Smooth muscle cell (in vitro differentiated cells): ENCODE measurements around the gene CSTB. TPM values are rescaled to one million over a fixed set of nuclear protein-coding genes. Genes with fewer than 3 reads are reported as not detected.
A peak's percentile ranks its signal among the peaks of the same experiment; 100 is the strongest.

Source experiments
- DNase-seq: peaks from one replicate; lab custom pipeline; 2025; ENCODE audit not compliant: unreplicated experiment; lab: John Stamatoyannopoulos, UW
- H2AFZ ChIP-seq: fragments of 200-600 bp; sonication (generic); 2 replicates; pipeline ENCODE4 v1.6.0; 2016; ENCODE audit warnings: antibody characterized with exemption, low read depth, mild to moderate bottlenecking
- H3F3A ChIP-seq: fragments of 200-600 bp; sonication (generic); 2 replicates; pipeline ENCODE4 v1.6.0; 2017; ENCODE audit warnings: antibody characterized with exemption, low read depth
- H3K27ac ChIP-seq: fragments of 200-600 bp; sonication (generic); 2 replicates; pipeline ENCODE4 v1.5.1; 2016; ENCODE audit warnings: low read depth, mild to moderate bottlenecking
- H3K27me3 ChIP-seq: fragments of 200-600 bp; sonication (generic); 2 replicates; pipeline ENCODE4 v1.6.1; 2016; ENCODE audit warnings: low read depth, mild to moderate bottlenecking
- H3K36me3 ChIP-seq: fragments of 200-600 bp; sonication (generic); 2 replicates; pipeline ENCODE4 v1.5.1; 2016; ENCODE audit warnings: low read depth
- H3K4me1 ChIP-seq: fragments of 200-600 bp; sonication (generic); 2 replicates; pipeline ENCODE4 v1.5.1; 2016; ENCODE audit warnings: low read depth
- H3K4me2 ChIP-seq: fragments of 200-600 bp; sonication (generic); 2 replicates; pipeline ENCODE4 v1.6.0; 2016; ENCODE audit warnings: mild to moderate bottlenecking
- H3K4me3 ChIP-seq: fragments of 200-600 bp; sonication (generic); 2 replicates; pipeline ENCODE4 v1.5.1; 2016; ENCODE audit warnings: mild to moderate bottlenecking
- H3K79me2 ChIP-seq: fragments of 200-600 bp; sonication (generic); 2 replicates; pipeline ENCODE4 v1.6.0; 2016; ENCODE audit warnings: low read depth, mild to moderate bottlenecking
- H3K9ac ChIP-seq: fragments of 200-600 bp; sonication (generic); 2 replicates; pipeline ENCODE4 v1.6.0; 2016; ENCODE audit warnings: low read depth
- H3K9me3 ChIP-seq: fragments of 200-600 bp; sonication (generic); replicated peaks from 2 replicates; pipeline ENCODE4 v1.5.1; 2016; ENCODE audit warnings: low read depth
- H4K20me1 ChIP-seq: fragments of 200-600 bp; sonication (generic); 2 replicates; pipeline ENCODE4 v1.6.0; 2016; ENCODE audit warnings: low read depth
- WGBS: methylation state at CpG from one replicate; pipeline ENCODE4 v1.1.7; 2016; ENCODE audit warnings: low lambda C conversion rate; 5-methylcytosine and 5-hydroxymethylcytosine counted together
- polyA plus RNA-seq: library from polyadenylated mRNA; unstranded; fragments of >200 nt; fragmentation: Nextera tagmentation; extraction: Ambion mirVana; gene quantifications from 2 replicates; pipeline ENCODE4 v1.2.1, GENCODE V29; 2016
- total RNA-seq: library from RNA; depleted of rRNA; stranded (reverse); fragments of >200 nt; gene quantifications from 2 replicates; pipeline ENCODE4 v1.2.3, GENCODE V29; 2014
- TF ChIP-seq, protein P1 (sequence below): fragments of 200-600 bp; sonication (generic); IDR thresholded peaks from 2 replicates; pipeline ENCODE4 v1.5.1; 2017; ENCODE audit warnings: borderline replicate concordance, mild to moderate bottlenecking, antibody characterized with exemption; ENCODE audit not compliant: insufficient read depth, poor library complexity, severe bottlenecking

The CSTB gene
- total and polyA plus RNA-seq, 2 experiments from 2014 or later: 29.9 to 74.0 TPM

DNA sequence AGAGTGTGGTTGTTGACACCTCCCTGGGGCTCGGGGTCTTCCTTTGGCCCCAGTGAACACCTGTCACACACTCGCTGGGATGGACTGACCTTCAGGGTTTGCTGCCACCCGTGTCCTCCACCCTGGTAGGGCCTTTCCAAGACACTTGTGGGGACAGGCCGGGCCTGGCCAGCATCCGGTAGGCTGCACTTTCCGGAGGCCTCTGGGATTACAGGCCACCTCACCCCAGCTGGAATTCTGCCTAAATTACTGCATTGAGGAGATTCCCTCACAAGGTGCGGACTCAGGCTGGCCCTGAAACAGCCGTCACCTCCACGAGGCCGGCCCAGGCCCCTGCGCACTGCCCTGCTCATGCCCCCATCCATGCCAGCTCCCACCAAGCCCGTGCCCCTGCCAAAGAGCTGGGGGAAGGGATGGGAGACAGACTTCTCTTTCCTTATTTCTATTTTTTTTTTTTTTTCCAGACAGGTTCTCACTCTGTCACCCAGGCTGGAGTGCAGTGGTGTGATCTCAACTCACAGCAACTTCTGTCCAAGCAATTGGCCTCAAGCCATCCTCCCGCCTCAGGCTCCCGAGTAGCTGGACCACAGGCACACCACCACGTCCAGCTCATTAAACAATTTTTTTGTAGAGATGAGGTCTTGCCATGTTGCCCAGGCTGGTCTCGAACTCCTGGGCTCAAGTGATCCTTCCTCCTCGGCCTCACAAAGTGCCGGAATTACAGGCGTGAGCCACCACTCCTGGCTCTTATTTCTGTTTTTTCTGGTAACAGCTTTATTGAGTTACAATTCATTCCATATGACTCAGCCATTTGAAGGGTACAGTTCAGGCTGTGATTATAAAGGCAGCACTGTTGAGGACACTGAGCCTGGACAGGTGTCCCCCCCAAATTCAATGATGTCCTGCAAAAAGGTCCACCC is 11.3 kb downstream of the CSTB start:
- Histone ChIP-seq H3K27me3 (no peaks in the 10 kb centered on the region), H3K4me1 (peaks cover 12% of the 10 kb centered on the region), H3K9ac (no peak overlapping the region), H3K27ac (peak overlapping the region; percentile 44), H4K20me1 (no peaks in the 10 kb centered on the region), H3K79me2 (no peaks in the 10 kb centered on the region), H3K9me3 (no peaks in the 10 kb centered on the region), H3K4me3 (no peak overlapping the region), H3K36me3 (no peaks in the 10 kb centered on the region), H2AFZ (no peak overlapping the region), H3F3A (peaks cover 9% of the 10 kb centered on the region), H3K4me2 (no peak overlapping the region)
- DNase-seq: no peak
- TF ChIP-seq, protein P1, sequence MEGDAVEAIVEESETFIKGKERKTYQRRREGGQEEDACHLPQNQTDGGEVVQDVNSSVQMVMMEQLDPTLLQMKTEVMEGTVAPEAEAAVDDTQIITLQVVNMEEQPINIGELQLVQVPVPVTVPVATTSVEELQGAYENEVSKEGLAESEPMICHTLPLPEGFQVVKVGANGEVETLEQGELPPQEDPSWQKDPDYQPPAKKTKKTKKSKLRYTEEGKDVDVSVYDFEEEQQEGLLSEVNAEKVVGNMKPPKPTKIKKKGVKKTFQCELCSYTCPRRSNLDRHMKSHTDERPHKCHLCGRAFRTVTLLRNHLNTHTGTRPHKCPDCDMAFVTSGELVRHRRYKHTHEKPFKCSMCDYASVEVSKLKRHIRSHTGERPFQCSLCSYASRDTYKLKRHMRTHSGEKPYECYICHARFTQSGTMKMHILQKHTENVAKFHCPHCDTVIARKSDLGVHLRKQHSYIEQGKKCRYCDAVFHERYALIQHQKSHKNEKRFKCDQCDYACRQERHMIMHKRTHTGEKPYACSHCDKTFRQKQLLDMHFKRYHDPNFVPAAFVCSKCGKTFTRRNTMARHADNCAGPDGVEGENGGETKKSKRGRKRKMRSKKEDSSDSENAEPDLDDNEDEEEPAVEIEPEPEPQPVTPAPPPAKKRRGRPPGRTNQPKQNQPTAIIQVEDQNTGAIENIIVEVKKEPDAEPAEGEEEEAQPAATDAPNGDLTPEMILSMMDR: no peak
- 86% methylated on average over 19 of the region's 19 CpGs for WGBS

DNA sequence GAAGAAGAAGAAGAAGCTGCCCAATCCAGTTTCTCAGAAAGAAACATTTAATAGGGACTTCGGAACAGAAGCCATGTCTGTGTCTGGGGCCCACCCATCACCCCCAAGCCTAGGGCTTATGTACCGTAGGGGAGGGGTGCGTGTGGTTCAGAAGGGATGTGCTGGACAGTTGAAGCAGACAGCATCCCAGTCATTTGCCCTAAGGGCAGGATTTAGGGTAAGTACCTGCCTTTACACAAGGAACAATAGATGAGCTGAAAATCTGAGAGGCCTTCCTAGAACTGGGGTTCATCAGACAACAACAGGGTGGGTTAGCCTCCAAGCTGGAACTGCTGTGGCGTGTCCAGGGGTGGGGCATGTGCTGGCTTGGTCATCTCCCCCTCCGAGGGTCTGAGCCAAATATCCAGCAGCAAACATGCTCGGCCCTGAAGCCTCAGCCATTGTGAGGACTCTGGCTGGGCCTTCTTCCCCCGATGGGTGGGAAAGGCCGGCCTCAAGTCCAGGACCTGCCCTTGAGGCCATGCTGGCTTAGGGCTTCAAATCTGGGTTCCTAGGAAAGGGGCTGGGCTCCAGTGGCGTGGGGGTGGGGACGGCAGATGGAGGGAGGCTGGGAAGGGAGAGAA is 12.1 kb downstream of the CSTB start:
- H3F3A ChIP-seq: peaks cover 9% of the 10 kb centered on the region
- no peaks in the 10 kb centered on the region for H4K20me1 ChIP-seq
- no peak overlapping the region for H3K4me2 ChIP-seq
- TF ChIP-seq, protein P1: no peak
- no peaks in the 10 kb centered on the region for H3K27me3 ChIP-seq
- 86% methylated on average over 10 of the region's 10 CpGs for WGBS
- H3K4me1 ChIP-seq: peaks cover 12% of the 10 kb centered on the region
- H3K9ac ChIP-seq: no peak overlapping the region
- H3K27ac ChIP-seq: peak overlapping the region; percentile 44
- no peaks in the 10 kb centered on the region for H3K79me2 ChIP-seq
- no peak overlapping the region for H2AFZ ChIP-seq
- H3K9me3 ChIP-seq: no peaks in the 10 kb centered on the region
- no peak for DNase-seq
- no peaks in the 10 kb centered on the region for H3K36me3 ChIP-seq
- H3K4me3 ChIP-seq: no peak overlapping the region

DNA sequence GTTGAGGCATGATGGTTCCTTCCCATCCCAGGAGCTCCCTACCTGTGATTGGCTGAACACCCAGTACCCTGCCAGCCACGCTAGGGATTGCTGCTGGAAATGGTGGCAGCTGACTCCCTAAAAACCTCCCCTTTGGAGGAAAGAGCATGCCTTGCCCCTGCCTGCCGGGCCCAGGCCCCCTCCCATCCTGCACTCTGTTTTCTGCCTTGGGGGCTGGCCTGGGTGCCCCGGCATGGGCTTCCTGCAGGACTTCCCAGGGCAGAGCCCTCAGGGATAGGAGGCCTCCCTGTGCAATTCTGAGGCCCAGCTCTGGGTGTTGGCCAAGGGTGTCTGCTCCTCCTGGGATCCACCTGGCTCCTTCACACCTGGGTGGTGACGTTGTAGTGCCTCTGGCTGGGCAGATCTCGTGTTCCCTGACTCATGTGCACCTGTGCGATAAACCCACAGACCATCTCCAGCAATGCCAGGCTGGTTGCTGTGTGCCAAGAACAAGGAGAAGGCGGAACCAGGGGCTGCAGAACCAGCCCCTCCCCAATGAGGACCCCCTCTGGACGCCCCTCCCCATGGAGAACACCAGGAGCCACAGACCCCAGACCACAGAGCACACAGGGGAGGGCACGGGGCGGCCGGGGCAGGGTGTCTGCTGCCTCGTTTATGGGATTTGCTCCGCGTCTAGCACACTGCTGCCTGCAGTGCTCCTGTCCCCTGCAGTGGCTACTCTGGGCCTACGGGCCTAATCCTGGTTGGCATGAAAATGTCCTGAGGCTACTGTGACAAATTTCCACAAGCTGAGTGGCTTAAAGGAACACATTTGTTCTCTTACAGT is 13.6 kb downstream of the CSTB start:
- Histone ChIP-seq H3K4me2 (no peak overlapping the region), H3F3A (peaks cover 5% of the 10 kb centered on the region), H2AFZ (no peak overlapping the region), H3K27me3 (no peaks in the 10 kb centered on the region), H3K4me1 (peaks cover under 1% of the 10 kb centered on the region), H3K4me3 (no peak overlapping the region), H3K9me3 (no peaks in the 10 kb centered on the region), H4K20me1 (no peaks in the 10 kb centered on the region), H3K9ac (no peak overlapping the region), H3K27ac (no peak overlapping the region), H3K36me3 (no peaks in the 10 kb centered on the region), H3K79me2 (no peaks in the 10 kb centered on the region)
- TF ChIP-seq, protein P1: no peak
- DNase-seq: no peak
- 97% methylated on average over 15 of the region's 15 CpGs for WGBS
